ENCODE measurements around the gene ZBTB8B.

The ZBTB8B gene

DNA sequence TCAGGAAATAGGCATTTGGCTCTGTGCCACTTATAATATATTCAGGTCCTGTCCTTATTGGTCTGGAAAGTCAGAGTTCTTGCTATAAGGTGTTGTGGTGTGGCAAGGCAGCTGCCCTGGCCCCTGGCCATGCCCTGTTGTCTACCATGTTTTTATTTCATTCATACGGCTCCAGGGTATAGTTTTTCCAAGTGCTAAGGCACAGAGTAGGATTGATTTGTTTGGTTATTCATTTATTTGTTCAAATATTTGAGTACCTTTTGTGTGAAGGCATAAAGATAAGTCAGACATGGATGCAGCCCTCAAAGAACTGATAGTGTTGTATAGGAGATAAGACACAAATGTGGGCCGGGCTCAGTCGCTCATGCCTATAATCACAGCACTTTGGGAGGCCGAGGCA lies 10.1 kb downstream of the ZBTB8B start:
- no peak for TF ChIP-seq FOXP2 (optimal IDR thresholded peaks at IDR 0.05; ENCODE audit: borderline replicate concordance, extremely low read depth, extremely low read length, insufficient read depth)
- no peak for TF ChIP-seq POLR2AphosphoS5 (IDR thresholded peaks at IDR 0.05; ENCODE audit: low read depth, low read length)
- no peak for TF ChIP-seq SIN3A (IDR thresholded peaks at IDR 0.05; ENCODE audit: borderline replicate concordance, insufficient read depth, low read length)
- TF ChIP-seq, protein P1, sequence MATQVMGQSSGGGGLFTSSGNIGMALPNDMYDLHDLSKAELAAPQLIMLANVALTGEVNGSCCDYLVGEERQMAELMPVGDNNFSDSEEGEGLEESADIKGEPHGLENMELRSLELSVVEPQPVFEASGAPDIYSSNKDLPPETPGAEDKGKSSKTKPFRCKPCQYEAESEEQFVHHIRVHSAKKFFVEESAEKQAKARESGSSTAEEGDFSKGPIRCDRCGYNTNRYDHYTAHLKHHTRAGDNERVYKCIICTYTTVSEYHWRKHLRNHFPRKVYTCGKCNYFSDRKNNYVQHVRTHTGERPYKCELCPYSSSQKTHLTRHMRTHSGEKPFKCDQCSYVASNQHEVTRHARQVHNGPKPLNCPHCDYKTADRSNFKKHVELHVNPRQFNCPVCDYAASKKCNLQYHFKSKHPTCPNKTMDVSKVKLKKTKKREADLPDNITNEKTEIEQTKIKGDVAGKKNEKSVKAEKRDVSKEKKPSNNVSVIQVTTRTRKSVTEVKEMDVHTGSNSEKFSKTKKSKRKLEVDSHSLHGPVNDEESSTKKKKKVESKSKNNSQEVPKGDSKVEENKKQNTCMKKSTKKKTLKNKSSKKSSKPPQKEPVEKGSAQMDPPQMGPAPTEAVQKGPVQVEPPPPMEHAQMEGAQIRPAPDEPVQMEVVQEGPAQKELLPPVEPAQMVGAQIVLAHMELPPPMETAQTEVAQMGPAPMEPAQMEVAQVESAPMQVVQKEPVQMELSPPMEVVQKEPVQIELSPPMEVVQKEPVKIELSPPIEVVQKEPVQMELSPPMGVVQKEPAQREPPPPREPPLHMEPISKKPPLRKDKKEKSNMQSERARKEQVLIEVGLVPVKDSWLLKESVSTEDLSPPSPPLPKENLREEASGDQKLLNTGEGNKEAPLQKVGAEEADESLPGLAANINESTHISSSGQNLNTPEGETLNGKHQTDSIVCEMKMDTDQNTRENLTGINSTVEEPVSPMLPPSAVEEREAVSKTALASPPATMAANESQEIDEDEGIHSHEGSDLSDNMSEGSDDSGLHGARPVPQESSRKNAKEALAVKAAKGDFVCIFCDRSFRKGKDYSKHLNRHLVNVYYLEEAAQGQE (IDR thresholded peaks at IDR 0.05; ENCODE audit: insufficient read depth in 1 of 2, low read depth in 2 of 2, low read length in 2 of 2): no peak
- no peak for TF ChIP-seq TAF1 (IDR thresholded peaks at IDR 0.05; ENCODE audit: borderline replicate concordance, insufficient read depth, low read length)

DNA sequence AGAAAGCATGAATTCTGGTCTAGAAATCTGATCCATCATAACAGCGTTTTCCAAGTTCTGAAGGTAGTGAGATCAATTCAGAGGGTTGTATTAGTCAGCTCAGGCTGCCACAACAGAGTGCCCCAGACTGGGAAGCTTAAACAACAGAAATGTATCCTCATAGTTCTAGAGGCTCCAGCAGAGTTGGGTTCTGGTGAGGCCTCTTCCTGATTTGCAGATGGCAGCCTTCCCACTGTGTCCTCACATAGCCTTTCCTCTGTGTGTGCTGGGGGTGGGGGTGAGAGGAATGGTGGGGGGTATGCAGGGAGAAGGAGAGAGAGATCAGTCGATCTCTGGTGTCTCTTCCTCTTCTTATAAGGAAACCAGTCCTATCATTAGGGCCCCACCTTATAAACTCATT lies 15.1 kb downstream of the ZBTB8B start:
- TF ChIP-seq SIN3A (IDR thresholded peaks at IDR 0.05; ENCODE audit: borderline replicate concordance, insufficient read depth, low read length): no peak
- TF ChIP-seq TAF1 (IDR thresholded peaks at IDR 0.05; ENCODE audit: borderline replicate concordance, insufficient read depth, low read length): no peak
- no peak for TF ChIP-seq POLR2AphosphoS5 (IDR thresholded peaks at IDR 0.05; ENCODE audit: low read depth, low read length)
- TF ChIP-seq, protein P1 (IDR thresholded peaks at IDR 0.05; ENCODE audit: insufficient read depth in 1 of 2, low read depth in 2 of 2, low read length in 2 of 2): no peak
- no peak for TF ChIP-seq FOXP2 (optimal IDR thresholded peaks at IDR 0.05; ENCODE audit: borderline replicate concordance, extremely low read depth, extremely low read length, insufficient read depth)

DNA sequence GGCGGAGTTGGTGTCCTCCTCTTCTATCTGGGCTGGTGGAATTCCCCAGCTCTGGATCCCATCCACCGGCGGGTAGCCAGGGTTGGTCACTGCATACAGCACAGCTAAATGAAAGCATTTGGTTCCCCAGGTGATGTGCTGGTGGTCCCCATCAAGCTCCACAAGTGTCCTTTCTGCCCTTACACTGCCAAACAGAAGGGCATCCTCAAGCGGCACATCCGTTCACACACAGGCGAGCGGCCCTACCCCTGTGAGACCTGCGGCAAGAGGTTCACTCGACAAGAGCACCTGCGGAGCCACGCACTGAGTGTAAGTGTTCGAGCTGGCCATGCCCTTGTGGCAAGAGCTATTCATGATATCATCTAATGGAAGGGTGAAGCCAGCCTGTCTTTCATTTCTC lies 15.9 kb downstream of the ZBTB8B start:
- TF ChIP-seq FOXP2 (optimal IDR thresholded peaks at IDR 0.05; ENCODE audit: borderline replicate concordance, extremely low read depth, extremely low read length, insufficient read depth) (no peak), POLR2AphosphoS5 (IDR thresholded peaks at IDR 0.05; ENCODE audit: low read depth, low read length) (no peak), TAF1 (IDR thresholded peaks at IDR 0.05; ENCODE audit: borderline replicate concordance, insufficient read depth, low read length) (no peak), SIN3A (IDR thresholded peaks at IDR 0.05; ENCODE audit: borderline replicate concordance, insufficient read depth, low read length) (no peak)
- TF ChIP-seq, protein P1 (IDR thresholded peaks at IDR 0.05; ENCODE audit: insufficient read depth in 1 of 2, low read depth in 2 of 2, low read length in 2 of 2): no peak

DNA sequence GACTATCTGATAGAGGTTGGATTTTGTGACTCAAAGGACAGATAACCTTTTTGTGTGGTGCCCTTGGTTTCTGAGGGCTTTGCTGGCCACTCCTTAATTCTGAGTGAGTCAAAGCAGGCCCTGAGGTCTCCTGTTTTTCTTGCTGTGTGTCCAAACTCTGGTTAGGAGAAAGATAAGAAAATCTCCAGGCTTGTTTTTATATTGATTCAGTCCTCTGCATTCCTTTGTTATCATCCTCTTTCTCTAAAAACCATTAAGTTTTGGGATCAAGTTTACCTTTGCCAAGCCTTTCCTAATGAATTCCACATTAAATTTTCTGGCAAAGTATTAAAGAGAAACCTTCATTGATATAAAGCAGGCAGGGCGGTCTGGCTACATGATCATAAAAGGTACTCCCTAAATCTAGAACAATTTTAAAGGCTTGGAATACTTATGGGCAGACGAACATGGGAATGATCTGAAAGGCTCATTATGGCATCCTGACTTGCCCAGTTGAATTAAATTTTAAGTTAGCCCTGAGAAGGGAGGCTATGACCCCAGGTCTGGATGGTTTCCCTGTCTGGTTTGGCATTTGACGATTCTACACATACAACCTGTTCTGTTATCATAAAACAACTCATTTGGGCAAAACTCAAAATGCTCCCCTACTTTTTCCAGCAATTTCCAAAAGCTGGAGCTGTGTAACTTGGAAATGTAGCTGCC lies 20.8 kb downstream of the ZBTB8B start:
- TF ChIP-seq, protein P1 (IDR thresholded peaks at IDR 0.05; ENCODE audit: insufficient read depth in 1 of 2, low read depth in 2 of 2, low read length in 2 of 2): no peak
- TF ChIP-seq TAF1 (IDR thresholded peaks at IDR 0.05; ENCODE audit: borderline replicate concordance, insufficient read depth, low read length) (no peak), POLR2AphosphoS5 (IDR thresholded peaks at IDR 0.05; ENCODE audit: low read depth, low read length) (no peak), FOXP2 (optimal IDR thresholded peaks at IDR 0.05; ENCODE audit: borderline replicate concordance, extremely low read depth, extremely low read length, insufficient read depth) (no peak), SIN3A (IDR thresholded peaks at IDR 0.05; ENCODE audit: borderline replicate concordance, insufficient read depth, low read length) (no peak)
